B cell (primary cell): Measurements from ENCODE around the gene ATRAID. TPM values are rescaled to one million over a fixed set of nuclear protein-coding genes. Genes with fewer than 3 reads are reported as not detected.

Source experiments
- ATAC-seq: fragments of 200-7000 bp; cut with Tn5 transposase; one replicate; pipeline ENCODE4 v1.10.0; 2021; ENCODE audit warnings: low read depth, mild to moderate bottlenecking, moderate number of reproducible peaks, moderate library complexity
- CTCF ChIA-PET: fragments of 350-600 bp; sonication (Branson Sonifier 250); formaldehyde crosslinking; loops from one replicate; lab custom pipeline; 2021; ENCODE audit warnings: antibody characterized with exemption, inconsistent platforms; lab: Charles Lee
- POLR2A ChIA-PET: fragments of 350-600 bp; sonication (Branson Sonifier 250); formaldehyde crosslinking; loops from one replicate; lab custom pipeline; 2021; ENCODE audit warnings: antibody characterized with exemption; lab: Charles Lee
- DNase-seq: peaks from one replicate; pipeline ENCODE4 v3.0.0; 2013
- H2AFZ ChIP-seq: 2 replicates; pipeline ENCODE4 v1.6.1; 2012; ENCODE audit warnings: mild to moderate bottlenecking, low read depth, low read length; ENCODE audit not compliant: insufficient read depth, poor library complexity, severe bottlenecking
- H3K27ac ChIP-seq, 2 donors: 1 replicate in 1 of 2; 2 replicates in 1 of 2; pipeline ENCODE4 v1.5.1; 2012 to 2013; ENCODE audit warnings: low read length in 2 of 2, mild to moderate bottlenecking in 2 of 2, moderate library complexity in 1 of 2
- H3K27me3 ChIP-seq, 4 experiments: fragments of 200-600 bp in 1 of 4; sonication (generic) in 1 of 4; replicated peaks in 1 of 4; 1 replicate in 2 of 4; 2 replicates in 2 of 4; pipeline versions ENCODE4 v1.6.1 to v1.7.0; 2013 to 2016; ENCODE audit warnings: low read length in 3 of 4, mild to moderate bottlenecking in 2 of 4, mixed read lengths in 1 of 4, moderate library complexity in 1 of 4; ENCODE audit not compliant: insufficient read depth in 4 of 4, control insufficient read depth in 3 of 4; ENCODE audit errors: control extremely low read depth in 1 of 4
- H3K36me3 ChIP-seq, 2 experiments: replicated peaks in 1 of 2; 1 replicate in 1 of 2; 2 replicates in 1 of 2; pipeline versions ENCODE4 v1.6.1 to v1.7.1; 2013; ENCODE audit warnings: low read length in 1 of 2; ENCODE audit not compliant: insufficient read depth in 2 of 2, control insufficient read depth in 1 of 2; ENCODE audit errors: control extremely low read depth in 1 of 2, extremely low read depth in 1 of 2
- H3K4me1 ChIP-seq, 2 donors: fragments of 200-600 bp in 1 of 2; sonication (generic) in 1 of 2; 1 replicate in 1 of 2; 2 replicates in 1 of 2; pipeline versions ENCODE4 v1.5.1 to v1.6.1; 2013 to 2017; ENCODE audit warnings: low read length in 2 of 2; ENCODE audit not compliant: control insufficient read depth in 2 of 2, insufficient read depth in 2 of 2
- H3K4me2 ChIP-seq: replicated peaks from 2 replicates; pipeline ENCODE3; 2012; ENCODE audit warnings: mild to moderate bottlenecking, low read depth, low read length; ENCODE audit not compliant: poor library complexity, severe bottlenecking
- H3K4me3 ChIP-seq, 5 experiments: fragments of 200-600 bp in 1 of 5; sonication (generic) in 1 of 5; 1 replicate in 3 of 5; 2 replicates in 2 of 5; pipeline versions ENCODE4 v1.5.1 to v1.7.0; 2011 to 2016; ENCODE audit warnings: low read length in 4 of 5, mild to moderate bottlenecking in 4 of 5, low read depth in 2 of 5, control low read depth in 1 of 5, moderate library complexity in 1 of 5; ENCODE audit not compliant: insufficient read depth in 1 of 5; ENCODE audit errors: control extremely low read depth in 1 of 5, extremely low read depth in 1 of 5
- H3K79me2 ChIP-seq: fragments of 200-600 bp; sonication (generic); one replicate; pipeline ENCODE4 v1.6.0; 2016; ENCODE audit warnings: low read length; ENCODE audit not compliant: control insufficient read depth, insufficient read depth
- H3K9ac ChIP-seq: fragments of 200-600 bp; sonication (generic); 2 replicates; pipeline ENCODE4 v1.6.1; 2017; ENCODE audit warnings: mild to moderate bottlenecking, low read length, moderate library complexity
- H3K9me3 ChIP-seq, 3 donors: one replicate each; pipeline versions ENCODE4 v1.6.1 to v1.7.1; 2013; ENCODE audit warnings: low read length in 2 of 3; ENCODE audit not compliant: control insufficient read depth in 2 of 3, insufficient read depth in 1 of 3; ENCODE audit errors: control extremely low read depth in 1 of 3
- H4K20me1 ChIP-seq: 2 replicates; pipeline ENCODE4 v1.6.0; 2012; ENCODE audit warnings: mild to moderate bottlenecking, low read length; ENCODE audit not compliant: insufficient read depth, control insufficient read depth, poor library complexity, severe bottlenecking
- H3K27ac Mint-ChIP-seq: one replicate; pipeline ENCODE4 v1.8.0; 2021; ENCODE audit warnings: mixed read lengths
- H3K27me3 Mint-ChIP-seq: one replicate; pipeline ENCODE4 v1.8.0; 2021; ENCODE audit warnings: mixed read lengths
- H3K4me1 Mint-ChIP-seq: one replicate; pipeline ENCODE4 v1.8.0; 2021; ENCODE audit warnings: mixed read lengths
- H3K4me3 Mint-ChIP-seq: one replicate; pipeline ENCODE4 v1.8.0; 2021; ENCODE audit warnings: mixed read lengths
- H3K9me3 Mint-ChIP-seq: one replicate; pipeline ENCODE4 v1.8.0; 2022; ENCODE audit warnings: mixed read lengths; ENCODE audit not compliant: insufficient read depth
- CTCF ChIP-seq: fragments of 200-600 bp; IDR thresholded peaks from one replicate; pipeline ENCODE4 v1.8.0; 2022; ENCODE audit warnings: antibody characterized with exemption, mild to moderate bottlenecking
- EZH2 ChIP-seq: IDR thresholded peaks from 2 replicates; pipeline ENCODE4 v1.6.1; 2012; ENCODE audit warnings: borderline replicate concordance, low read depth, mild to moderate bottlenecking, moderate library complexity, low read length; ENCODE audit not compliant: insufficient read depth, poor library complexity, severe bottlenecking
- WGBS: methylation state at CpG from one replicate; pipeline ENCODE4 v1.1.5; 2013; ENCODE audit warnings: missing lambda C conversion rate; ENCODE audit not compliant: insufficient coverage; 5-methylcytosine and 5-hydroxymethylcytosine counted together
- intact Hi-C: fragments of 100-400 bp; cut with micrococcal nuclease; formaldehyde crosslinking; loops from one replicate; pipeline ENCODE4 v1.10.0; 2022
- polyA plus RNA-seq: library from polyadenylated mRNA; depleted of rRNA; stranded (reverse); fragments of >200 nt; gene quantifications from 2 replicates; pipeline ENCODE4 v1.2.3, GENCODE V29; 2012
- total RNA-seq, 2 donors: library from RNA; stranded (reverse); fragments of 120-200 nt in 1 of 2; gene quantifications; 1 replicate in 1 of 2; 2 replicates in 1 of 2; pipeline versions ENCODE4 v1.2.3 to v1.2.4, GENCODE V29; 2013 to 2022

ATRAID gene
- total and polyA plus RNA-seq, 2 donors (not counting 1 experiment from before 2014, with no cell fraction given): 88.8 to 117 TPM

- intact Hi-C loops: no loop called here
- TF ChIP-seq EZH2: no peak
- no peak for TF ChIP-seq CTCF
- no peaks in the 10 kb centered on the region for H3K27me3 ChIP-seq
- H3K27ac Mint-ChIP-seq: no peak overlapping the region
- DNase-seq (no peak), ATAC-seq (no peak)
- no peak overlapping the region for H3K4me2 ChIP-seq
- ChIA-PET POLR2A (interaction anchor here (0.6 kb wide), 1 partner anchor 106 kb away, joined by 14 read pairs; no protein-coding TSS in a partner anchor), CTCF (no interaction called here)
- no peak overlapping the region for H3K27ac ChIP-seq
- H3K4me3 ChIP-seq: no peak overlapping the region
- no peaks in the 10 kb centered on the region for H3K79me2 ChIP-seq
- H3K9ac ChIP-seq: no peak overlapping the region
- no peaks in the 10 kb centered on the region for H3K4me1 ChIP-seq
- no peaks in the 10 kb centered on the region for H4K20me1 ChIP-seq
- no peaks in the 10 kb centered on the region for H3K9me3 ChIP-seq
- peaks cover 3% of the 10 kb centered on the region for H3K4me1 Mint-ChIP-seq
- no peaks in the 10 kb centered on the region for H3K9me3 Mint-ChIP-seq
- H3K36me3 ChIP-seq: peaks cover 0 to 55% of the 10 kb centered on the region in 2 experiments
- H3K4me3 Mint-ChIP-seq: no peak overlapping the region
- H2AFZ ChIP-seq: no peak overlapping the region
- no peaks in the 10 kb centered on the region for H3K27me3 Mint-ChIP-seq
- 97% methylated on average over 8 of the region's 8 CpGs for WGBS
These were observed 6.6 kb upstream of the ATRAID start for GRCh38 chr2:27205206-27205605.

- no peaks in the 10 kb centered on the region for H3K27me3 ChIP-seq
- 100% methylated on average over 2 of the region's 6 CpGs for WGBS
- peaks cover 4 to 5% of the 10 kb centered on the region in 2 donors for H3K4me1 ChIP-seq
- H2AFZ ChIP-seq: no peak overlapping the region
- ATAC-seq (no peak), DNase-seq (no peak)
- H3K9me3 ChIP-seq: no peaks in the 10 kb centered on the region
- H3K4me3 ChIP-seq: no peak overlapping the region
- Mint-ChIP-seq H3K4me1 (peaks cover 8% of the 10 kb centered on the region), H3K4me3 (no peak overlapping the region), H3K9me3 (no peaks in the 10 kb centered on the region), H3K27me3 (no peaks in the 10 kb centered on the region), H3K27ac (no peak overlapping the region)
- no peak overlapping the region for H3K9ac ChIP-seq
- H3K4me2 ChIP-seq: no peak overlapping the region
- POLR2A ChIA-PET: no interaction called here
- H3K27ac ChIP-seq: no peak overlapping the region
- no peak for TF ChIP-seq CTCF
- TF ChIP-seq EZH2: no peak
- intact Hi-C loops: no loop called here
- H4K20me1 ChIP-seq: no peaks in the 10 kb centered on the region
- peaks cover 0 to 55% of the 10 kb centered on the region in 2 experiments for H3K36me3 ChIP-seq
- CTCF ChIA-PET: no interaction called here
- H3K79me2 ChIP-seq: no peaks in the 10 kb centered on the region
These were observed 5.5 kb upstream of the ATRAID start for GRCh38 chr2:27206346-27206745.
